Heart right ventricle (tissue), 16 donors: Measurements from ENCODE around the gene GRAMD2B. TPM values are rescaled to one million over a fixed set of nuclear protein-coding genes. Genes with fewer than 3 reads are reported as not detected.

Source experiments
- ATAC-seq, 8 donors: fragments of 200-7000 bp; cut with Tn5 transposase; one replicate each; pipeline ENCODE4 v1.9.1; 2020; ENCODE audit warnings: mild to moderate bottlenecking in 8 of 8, moderate library complexity in 8 of 8, moderate number of reproducible peaks in 1 of 8
- DNase-seq, 2 donors: peaks; one replicate each; pipeline ENCODE4 v3.0.0-alpha.2; 2020
- H3K27ac ChIP-seq, 10 donors: fragments of 200-600 bp; sonication (generic) in 2 of 10; one replicate each; pipeline versions ENCODE4 v1.5.0 to v1.8.0; 2020 to 2022; ENCODE audit warnings: mild to moderate bottlenecking in 3 of 10
- H3K27me3 ChIP-seq, 7 donors: fragments of 200-600 bp; one replicate each; pipeline ENCODE4 v1.8.0; 2021 to 2022; ENCODE audit warnings: mild to moderate bottlenecking in 2 of 7
- H3K36me3 ChIP-seq, 9 donors: fragments of 200-600 bp; sonication (generic) in 1 of 9; one replicate each; pipeline versions ENCODE4 v1.5.0 to v1.8.0; 2020 to 2022; ENCODE audit warnings: mild to moderate bottlenecking in 2 of 9
- H3K4me1 ChIP-seq, 9 donors: fragments of 200-600 bp; sonication (generic) in 1 of 9; one replicate each; pipeline versions ENCODE4 v1.5.0 to v1.8.0; 2020 to 2022; ENCODE audit warnings: mild to moderate bottlenecking in 4 of 9
- H3K4me3 ChIP-seq, 10 donors: fragments of 200-600 bp; sonication (generic) in 2 of 10; one replicate each; pipeline versions ENCODE4 v1.5.0 to v1.8.0; 2020 to 2022; ENCODE audit warnings: mild to moderate bottlenecking in 7 of 10, moderate library complexity in 2 of 10
- H3K9me3 ChIP-seq, 11 donors: fragments of 200-600 bp in 10 of 11; sonication (generic) in 2 of 11; one replicate each; pipeline versions ENCODE4 v1.5.0 to v1.8.0; 2013 to 2022; ENCODE audit warnings: mild to moderate bottlenecking in 2 of 11, control low read depth in 1 of 11, moderate library complexity in 1 of 11
- WGBS, 2 donors: extraction: QIAGEN DNeasy Blood & Tissue Kit; methylation state at CpG; one replicate each; pipeline ENCODE4 v1.1.7; 2013; ENCODE audit warnings: inconsistent platforms in 1 of 2; 5-methylcytosine and 5-hydroxymethylcytosine counted together
- intact Hi-C, 10 donors: fragments of 100-400 bp; cut with DNase I; formaldehyde crosslinking; loops; one replicate each; pipeline versions ENCODE4 v1.11.1 to v1.14.2; 2022
- polyA plus RNA-seq, 2 donors: library from polyadenylated mRNA; stranded (reverse); fragments of 200-250 nt; gene quantifications; one replicate each; pipeline ENCODE4 v1.2.3, GENCODE V29; 2013
- total RNA-seq, 10 donors: library from RNA; stranded (reverse); fragmentation: NEBNext Ultra II Directional in 3 of 10; extraction: Animal tissue kit (Norgen Biotek cat#: 25700) in 3 of 10; gene quantifications; one replicate each; pipeline versions ENCODE4 v1.2.1 to v1.2.4, GENCODE V29; 2021 to 2023
- TF ChIP-seq, protein P1 (sequence below), 9 donors: fragments of 200-600 bp; sonication (generic) in 2 of 9; IDR thresholded peaks; one replicate each; pipeline versions ENCODE4 v1.5.0 to v1.8.0; 2021 to 2022; ENCODE audit warnings: antibody characterized with exemption in 9 of 9, mild to moderate bottlenecking in 5 of 9, moderate library complexity in 1 of 9
- donor health status: Arrhythmogenic right ventricular cardiomyopathy.
- donor health status: ischemic (EF 13 %, LVEDD 7.1; RV severe dilation, severe dysfunction).
- donor health status: healthy with polysubstance abuse.
- donor health status: DM: no; HTN: yes; CAD: no.
- donor health status: DM: no; HTN: no; CAD: no.
- donor health status: ischemic (EF 25% LVEDD 6.9; RV normal size, moderate dysfunction).
- donor health status: ischemic (EF 25% LVEDD 5.7; RV mildly dilated, moderate dysfunction).
- donor health status: healthy.
- donor health status: DM: yes; HTN: yes; CAD: no.
- donor health status: Ischemic cardiomyopathy.
- donor health status: ischemic (EF 35%, LVEDD 5.7; RV mildly dilated, moderate dysfunction).
- donor health status: nonischemic (EF 11% LVEDD 7.7; RV severe dilation, severe dysfunction).
- donor health status: DM: yes; HTN: yes; CAD: no.
- donor health status: PGD.
- donor health status: ischemic (EF 29% LVEDD 5.4; RV normal size, mild dysfunction).
- donor health status: nonischemic (EF 23%, LVEDD 6.1; RV moderate dilation, normal function).

The GRAMD2B gene
- total and polyA plus RNA-seq, 12 donors = 10.7 to 47.3 (median 33.7) TPM

DNA sequence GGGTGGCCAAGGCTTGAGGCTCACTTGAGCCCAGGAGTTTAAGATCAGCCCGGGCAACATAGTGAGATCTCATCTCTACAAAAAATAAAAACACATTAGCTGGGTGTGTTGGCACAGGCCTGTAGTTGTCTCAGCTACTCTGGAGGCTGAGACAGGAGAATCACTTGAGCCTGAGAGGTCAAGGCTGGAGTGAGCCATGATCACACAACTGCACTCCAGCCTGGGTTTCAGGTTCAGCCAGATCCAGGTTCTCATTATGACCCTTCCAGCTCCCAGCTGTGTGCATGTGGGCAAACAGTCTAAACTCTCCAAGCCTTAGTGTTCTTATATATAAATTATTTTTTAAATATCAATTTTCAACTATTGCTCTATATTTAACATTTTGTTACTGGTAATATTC, 103.9 kb downstream of the GRAMD2B start:
- no peak overlapping the region for H3K27ac ChIP-seq
- H3K27me3 ChIP-seq = no peaks in the 10 kb centered on the region
- H3K36me3 ChIP-seq = no peaks in the 10 kb centered on the region
- intact Hi-C loops = no loop called here
- no peak overlapping the region for H3K4me3 ChIP-seq
- H3K9me3 ChIP-seq = peaks cover 0 to 10% (median 0%) of the 10 kb centered on the region in 11 donors
- DNase-seq (no peak), ATAC-seq (no peak)
- peaks cover 0 to 36% (median 26%) of the 10 kb centered on the region in 9 donors for H3K4me1 ChIP-seq
- 95 to 98% methylated on average over 1 of the region's 1 CpG for WGBS, 2 donors
- TF ChIP-seq, protein P1, sequence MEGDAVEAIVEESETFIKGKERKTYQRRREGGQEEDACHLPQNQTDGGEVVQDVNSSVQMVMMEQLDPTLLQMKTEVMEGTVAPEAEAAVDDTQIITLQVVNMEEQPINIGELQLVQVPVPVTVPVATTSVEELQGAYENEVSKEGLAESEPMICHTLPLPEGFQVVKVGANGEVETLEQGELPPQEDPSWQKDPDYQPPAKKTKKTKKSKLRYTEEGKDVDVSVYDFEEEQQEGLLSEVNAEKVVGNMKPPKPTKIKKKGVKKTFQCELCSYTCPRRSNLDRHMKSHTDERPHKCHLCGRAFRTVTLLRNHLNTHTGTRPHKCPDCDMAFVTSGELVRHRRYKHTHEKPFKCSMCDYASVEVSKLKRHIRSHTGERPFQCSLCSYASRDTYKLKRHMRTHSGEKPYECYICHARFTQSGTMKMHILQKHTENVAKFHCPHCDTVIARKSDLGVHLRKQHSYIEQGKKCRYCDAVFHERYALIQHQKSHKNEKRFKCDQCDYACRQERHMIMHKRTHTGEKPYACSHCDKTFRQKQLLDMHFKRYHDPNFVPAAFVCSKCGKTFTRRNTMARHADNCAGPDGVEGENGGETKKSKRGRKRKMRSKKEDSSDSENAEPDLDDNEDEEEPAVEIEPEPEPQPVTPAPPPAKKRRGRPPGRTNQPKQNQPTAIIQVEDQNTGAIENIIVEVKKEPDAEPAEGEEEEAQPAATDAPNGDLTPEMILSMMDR (IDR thresholded peaks at IDR 0.05) = no peak

DNA sequence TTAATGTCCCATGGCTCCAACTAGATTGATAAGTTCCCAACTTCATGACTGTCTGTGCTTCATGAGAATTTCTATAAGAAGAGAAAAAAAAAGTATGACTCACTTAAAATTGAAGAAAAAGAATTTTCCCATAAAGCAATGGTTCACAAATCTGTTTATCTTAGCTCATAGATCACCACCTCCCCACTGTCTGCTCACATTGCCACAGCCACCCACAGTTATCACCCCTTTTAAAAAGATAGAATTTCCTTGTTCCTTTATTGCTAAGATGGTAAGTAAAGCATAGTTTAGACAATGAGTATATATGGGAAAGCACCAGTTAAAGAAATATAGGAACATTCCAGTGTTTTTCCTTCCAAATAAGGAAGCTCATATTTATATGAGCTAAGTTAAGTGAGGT, 104.7 kb downstream of the GRAMD2B start:
- H3K27ac ChIP-seq = no peak overlapping the region
- H3K4me3 ChIP-seq = no peak overlapping the region
- no peaks in the 10 kb centered on the region for H3K27me3 ChIP-seq
- H3K4me1 ChIP-seq = peaks cover 0 to 39% (median 29%) of the 10 kb centered on the region in 9 donors
- DNase-seq (no peak), ATAC-seq (no peak)
- H3K36me3 ChIP-seq = no peaks in the 10 kb centered on the region
- peaks cover 0 to 10% (median 0%) of the 10 kb centered on the region in 11 donors for H3K9me3 ChIP-seq
- intact Hi-C loops = no loop called here
- TF ChIP-seq, protein P1 (IDR thresholded peaks at IDR 0.05) = no peak

DNA sequence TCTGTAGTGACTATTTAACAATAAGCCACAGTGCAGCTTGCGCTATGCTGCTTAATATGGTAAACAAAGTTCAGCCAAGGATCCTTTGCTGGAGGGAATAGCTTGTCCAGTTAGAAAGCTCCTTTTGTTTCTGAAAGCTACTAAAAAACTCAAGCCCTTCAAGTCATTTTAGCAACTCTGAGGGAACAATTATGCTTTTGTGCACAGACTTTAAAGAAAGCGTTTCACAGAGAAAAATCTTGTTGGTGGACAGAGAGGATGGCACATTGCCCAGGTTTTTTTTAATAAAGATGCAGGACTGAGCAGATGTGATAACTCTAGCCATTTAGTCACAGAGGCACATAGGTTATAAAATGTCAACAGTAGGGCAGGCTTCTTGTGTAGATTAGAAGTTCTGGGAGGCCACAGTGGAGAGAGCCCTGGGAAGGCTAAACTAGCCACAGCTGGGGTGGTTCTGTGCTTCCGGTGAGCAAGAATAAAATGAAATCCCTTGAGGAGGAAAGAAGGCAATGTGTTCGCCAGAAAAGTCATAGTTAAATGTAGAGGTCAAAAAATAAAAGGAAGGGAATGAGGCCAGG, 108.4 kb downstream of the GRAMD2B start:
- Histone ChIP-seq H3K4me3 (no peak overlapping the region), H3K36me3 (no peaks in the 10 kb centered on the region), H3K9me3 (peaks cover 0 to 2% (median 0%) of the 10 kb centered on the region in 11 donors), H3K4me1 (peaks cover 0 to 16% (median 12%) of the 10 kb centered on the region in 9 donors), H3K27me3 (no peaks in the 10 kb centered on the region), H3K27ac (peak overlapping the region; percentile 5 to 65 (median 36))
- TF ChIP-seq, protein P1 (IDR thresholded peaks at IDR 0.05) = no peak
- WGBS, 2 donors = 51 to 58% methylated on average over 4 of the region's 4 CpGs
- DNase-seq = no peak
- intact Hi-C loops = loop anchor here in 2 of 10 donors (10.0 kb wide), 1 partner anchor 47 kb away; no protein-coding TSS in a partner anchor
- ATAC-seq = peak; percentile 74 to 85 (median 80)

DNA sequence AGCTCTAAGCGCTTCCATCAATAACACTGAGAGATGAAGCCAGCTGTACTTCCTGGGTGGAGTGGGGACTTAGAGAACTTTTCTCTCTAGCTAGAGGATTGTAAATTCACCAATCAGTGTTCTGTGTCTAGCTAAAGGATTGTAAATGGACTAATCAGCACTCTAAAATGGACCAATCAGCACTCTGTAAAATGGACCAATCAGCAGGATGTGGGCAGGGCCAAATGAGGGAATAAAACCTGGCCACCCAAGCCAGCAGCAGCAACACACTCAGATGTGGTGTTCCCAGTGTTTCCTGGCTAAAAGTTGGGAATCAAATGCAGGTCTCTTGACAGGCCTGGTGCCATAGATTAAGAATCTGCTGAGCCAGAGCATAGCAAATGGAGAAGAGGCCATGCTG, 111.3 kb downstream of the GRAMD2B start:
- Histone ChIP-seq H3K27ac (no peak overlapping the region), H3K4me1 (peaks cover 0 to 21% (median 17%) of the 10 kb centered on the region in 9 donors), H3K9me3 (no peaks in the 10 kb centered on the region), H3K36me3 (no peaks in the 10 kb centered on the region), H3K27me3 (no peaks in the 10 kb centered on the region), H3K4me3 (no peak overlapping the region)
- ATAC-seq (no peak), DNase-seq (no peak)
- TF ChIP-seq, protein P1 (IDR thresholded peaks at IDR 0.05) = no peak
- WGBS, 2 donors = 100% methylated on average over 1 of the region's 1 CpG
- intact Hi-C loops = loop anchor here in 2 of 10 donors (10.0 kb wide), 1 partner anchor 50 kb away; no protein-coding TSS in a partner anchor
